Panc1 (cell line): ENCODE measurements around the gene ROBO3. TPM values are rescaled to one million over a fixed set of nuclear protein-coding genes. Genes with fewer than 3 reads are reported as not detected.

Source experiments
- ATAC-seq: fragments of 200-7000 bp; cut with Tn5 transposase; 2 replicates; pipeline ENCODE4 v1.9.1; 2020; ENCODE audit warnings: mild to moderate bottlenecking, moderate library complexity
- BruUV-seq: library from RNA; stranded (reverse); fragments of 400-500 nt; replicated peaks from 2 replicates; lab custom pipeline; 2021; lab: Mats Ljungman, UMichigan
- CTCF ChIA-PET: fragments of 300-600 bp; sonication (Branson Sonifier 250); formaldehyde crosslinking; loops from one replicate; lab custom pipeline; 2022; ENCODE audit warnings: antibody characterized with exemption; lab: Charles Lee
- POLR2A ChIA-PET: fragments of 300-600 bp; sonication (Branson Sonifier 250); formaldehyde crosslinking; loops from one replicate; lab custom pipeline; 2022; ENCODE audit warnings: antibody characterized with exemption; lab: Charles Lee
- DNase-seq: peaks from one replicate; pipeline ENCODE4 v3.0.0-alpha.2; 2010; ENCODE audit warnings: low read depth, low spot score
- H3K27ac ChIP-seq: 2 replicates; pipeline ENCODE4 v1.5.1; 2011; ENCODE audit warnings: mild to moderate bottlenecking, low read length, inconsistent platforms
- H3K27me3 ChIP-seq: fragments of 200-500 bp; sonication (Bioruptor generic); 2 replicates; pipeline ENCODE4 v1.6.0; 2014; ENCODE audit warnings: low read length, inconsistent platforms; ENCODE audit not compliant: control insufficient read depth, insufficient read depth
- H3K36me3 ChIP-seq: fragments of 200-500 bp; sonication (Bioruptor generic); 2 replicates; pipeline ENCODE4 v1.5.1; 2014; ENCODE audit warnings: inconsistent platforms, mild to moderate bottlenecking, low read length, moderate library complexity; ENCODE audit not compliant: control insufficient read depth, insufficient read depth
- H3K4me1 ChIP-seq: 2 replicates; pipeline ENCODE4 v1.5.1; 2011; ENCODE audit warnings: inconsistent platforms, mild to moderate bottlenecking, low read length, moderate library complexity; ENCODE audit not compliant: control insufficient read depth, insufficient read depth
- H3K4me3 ChIP-seq, 2 experiments: 2 replicates each; pipeline ENCODE4 v1.5.1; 2011 to 2012; ENCODE audit warnings: low read depth in 2 of 2, low read length in 2 of 2, mild to moderate bottlenecking in 2 of 2, inconsistent platforms in 1 of 2, moderate library complexity in 1 of 2
- H3K9me3 ChIP-seq: fragments of 200-500 bp; sonication (Bioruptor generic); 2 replicates; pipeline ENCODE4 v1.5.1; 2014; ENCODE audit warnings: low read depth, mild to moderate bottlenecking, inconsistent platforms, low read length, moderate library complexity; ENCODE audit not compliant: control insufficient read depth, insufficient read depth
- CTCF ChIP-seq: fragments of 450-650 bp; IDR thresholded peaks from 2 replicates; pipeline ENCODE4 v1.5.1; 2017; ENCODE audit warnings: mild to moderate bottlenecking
- POLR2AphosphoS5 ChIP-seq: IDR thresholded peaks from 2 replicates; pipeline ENCODE4 v1.6.1; 2012; ENCODE audit warnings: mild to moderate bottlenecking, low read depth, low read length, moderate library complexity
- REST ChIP-seq, 2 experiments: IDR thresholded peaks; 2 replicates each; pipeline ENCODE4 v1.6.1; 2011 to 2012; ENCODE audit warnings: low read depth in 2 of 2, control low read depth in 1 of 2, low read length in 1 of 2, mild to moderate bottlenecking in 1 of 2, moderate library complexity in 1 of 2; ENCODE audit not compliant: insufficient read depth in 1 of 2
- SIN3A ChIP-seq: IDR thresholded peaks from 2 replicates; pipeline ENCODE4 v1.6.1; 2012; ENCODE audit warnings: low read depth, mild to moderate bottlenecking, low read length, moderate library complexity, borderline replicate concordance; ENCODE audit not compliant: insufficient read depth
- TCF7L2 ChIP-seq: IDR thresholded peaks from 2 replicates; pipeline ENCODE4 v1.6.1; 2011; ENCODE audit warnings: mild to moderate bottlenecking, low read depth, low read length, inconsistent platforms
- in situ Hi-C: cut with HindIII; loops from 2 replicates; pipeline ENCODE4 v1.10.0; 2016; ENCODE audit warnings: low sequenced_read_pairs, low pct_unique_long_range_greater_than_20kb
- intact Hi-C: fragments of 100-400 bp; cut with micrococcal nuclease; formaldehyde crosslinking; loops from one replicate; pipeline ENCODE4 v1.10.0; 2022; ENCODE audit not compliant: unreplicated experiment
- total RNA-seq: library from RNA; stranded (reverse); gene quantifications from one replicate; pipeline ENCODE4 v1.2.1, GENCODE V29; 2021; ENCODE audit not compliant: unreplicated experiment

ROBO3 gene
- total RNA-seq, 1 experiment from 2014 or later, result 12.0 TPM

- DNase-seq (no peak), ATAC-seq (no peak)
- CTCF ChIA-PET, result no interaction called here
- H3K27ac ChIP-seq, result no peak overlapping the region
- no TSS peak for BruUV-seq
- H3K27me3 ChIP-seq, result peaks cover 9% of the 10 kb centered on the region
- POLR2A ChIA-PET, result interaction anchor here (0.6 kb wide), 1 partner anchor 491 kb away, joined by 3 read pairs; no protein-coding TSS in a partner anchor
- intact Hi-C loops (no loop called here), in situ Hi-C loops (no loop called here)
- H3K9me3 ChIP-seq, result no peaks in the 10 kb centered on the region
- no peak for TF ChIP-seq REST (IDR thresholded peaks at IDR 0.05; ENCODE audit: insufficient read depth in 1 of 2, low read depth in 2 of 2, low read length in 1 of 2)
- TF ChIP-seq CTCF, result no peak
- no peak for TF ChIP-seq POLR2AphosphoS5
- no peak for TF ChIP-seq TCF7L2
- no peak for TF ChIP-seq SIN3A
- H3K36me3 ChIP-seq, result no peaks in the 10 kb centered on the region
- no peak overlapping the region for H3K4me3 ChIP-seq
- H3K4me1 ChIP-seq, result peaks cover 3% of the 10 kb centered on the region; the same call in 1 of the 2 replicates
These were observed 19.7 kb downstream of the ROBO3 start for GRCh38 chr11:124884869-124885479.

- no TSS peak for BruUV-seq
- in situ Hi-C loops (no loop called here), intact Hi-C loops (no loop called here)
- Histone ChIP-seq H3K27me3 (peaks cover 9% of the 10 kb centered on the region), H3K36me3 (no peaks in the 10 kb centered on the region), H3K4me1 (peaks cover 3% of the 10 kb centered on the region; the same call in 1 of the 2 replicates), H3K9me3 (no peaks in the 10 kb centered on the region), H3K27ac (no peak overlapping the region), H3K4me3 (no peak overlapping the region)
- no peak for TF ChIP-seq SIN3A
- TF ChIP-seq TCF7L2, result no peak
- TF ChIP-seq CTCF, result no peak
- no peak for TF ChIP-seq POLR2AphosphoS5
- no peak for TF ChIP-seq REST (IDR thresholded peaks at IDR 0.05; ENCODE audit: insufficient read depth in 1 of 2, low read depth in 2 of 2, low read length in 1 of 2)
- CTCF ChIA-PET, result interaction anchor here (0.5 to 1.5 kb wide), 2 partner anchors 10 to 11 kb away, joined by 4 to 5 read pairs; no protein-coding TSS in a partner anchor
- POLR2A ChIA-PET, result no interaction called here
- DNase-seq (no peak), ATAC-seq (no peak)
These were observed 21.2 kb downstream of the ROBO3 start for GRCh38 chr11:124886476-124886875.
